WERI-Rb-1 (cell line): ENCODE measurements around the gene CCL18.
"Not testable (repeated sequence)": the region's sequence is repeated elsewhere in the genome, so short reads cannot be mapped to it uniquely, and the experiment has no call there.

Source experiments
- DNase-seq: peaks from one replicate; pipeline ENCODE4 v3.0.0-alpha.2; 2020
- H3K27ac ChIP-seq: fragments of 250-450 bp; sonication (Bioruptor Pico); 2 replicates; pipeline ENCODE4 v1.5.1; 2020; ENCODE audit warnings: mild to moderate bottlenecking, moderate library complexity
- H3K27me3 ChIP-seq: fragments of 250-450 bp; sonication (Bioruptor Pico); 2 replicates; pipeline ENCODE4 v1.5.1; 2021; ENCODE audit warnings: mild to moderate bottlenecking, low read depth, moderate library complexity; ENCODE audit not compliant: insufficient read depth, severe bottlenecking
- H3K36me3 ChIP-seq: fragments of 250-450 bp; sonication (Bioruptor Pico); 2 replicates; pipeline ENCODE4 v1.5.1; 2020; ENCODE audit warnings: mild to moderate bottlenecking, moderate library complexity
- H3K4me3 ChIP-seq: 2 replicates; pipeline ENCODE4 v1.5.1; 2011; ENCODE audit warnings: low read depth, mild to moderate bottlenecking, control low read depth, low read length
- H3K9me3 ChIP-seq: fragments of 250-450 bp; sonication (Bioruptor Pico); 2 replicates; pipeline ENCODE4 v1.5.1; 2021; ENCODE audit warnings: mild to moderate bottlenecking, moderate library complexity; ENCODE audit not compliant: severe bottlenecking
- TF ChIP-seq, protein P1 (sequence below): IDR thresholded peaks from 2 replicates; pipeline ENCODE4 v1.5.1; 2011; ENCODE audit warnings: low read depth, mild to moderate bottlenecking, control low read depth, inconsistent platforms, low read length

Gene CCL18

DNA sequence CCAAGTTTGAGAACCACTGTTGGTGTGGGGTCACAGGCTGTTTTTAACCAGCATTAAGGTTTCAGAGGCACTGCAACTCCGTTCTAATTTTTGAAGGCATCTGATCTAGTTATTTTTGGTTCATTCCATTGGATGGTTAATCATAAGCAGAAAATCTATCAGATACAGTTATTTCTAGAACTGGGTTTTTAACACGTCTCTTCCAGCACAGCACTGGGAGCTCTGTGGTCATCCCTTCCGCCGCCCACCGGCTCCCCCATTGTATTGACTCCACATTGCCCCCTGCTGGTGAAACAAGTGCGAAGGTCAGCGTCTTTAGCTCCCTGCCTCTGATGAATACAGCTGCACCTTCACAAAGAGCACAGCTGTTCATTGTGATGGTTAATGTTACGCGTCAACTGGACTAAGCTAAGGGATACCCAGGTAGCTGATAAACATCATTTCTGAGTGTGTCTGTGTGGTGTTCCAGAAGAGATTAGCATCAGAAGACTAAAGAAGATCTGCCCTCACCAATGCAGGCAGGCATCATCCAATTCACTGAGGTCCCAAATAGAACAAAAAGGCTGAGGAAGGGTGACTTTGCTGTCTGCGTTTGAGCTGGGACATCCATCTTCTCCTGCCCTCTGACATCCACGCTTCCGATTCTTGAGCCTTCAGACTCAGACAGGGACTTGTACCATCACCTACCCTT, 8.5 kb downstream of the CCL18 start:
- Histone ChIP-seq H3K4me3 (no peak overlapping the region), H3K36me3 (no peaks in the 10 kb centered on the region), H3K27me3 (no peaks in the 10 kb centered on the region), H3K27ac (no peak overlapping the region), H3K9me3 (no peaks in the 10 kb centered on the region)
- TF ChIP-seq, protein P1, sequence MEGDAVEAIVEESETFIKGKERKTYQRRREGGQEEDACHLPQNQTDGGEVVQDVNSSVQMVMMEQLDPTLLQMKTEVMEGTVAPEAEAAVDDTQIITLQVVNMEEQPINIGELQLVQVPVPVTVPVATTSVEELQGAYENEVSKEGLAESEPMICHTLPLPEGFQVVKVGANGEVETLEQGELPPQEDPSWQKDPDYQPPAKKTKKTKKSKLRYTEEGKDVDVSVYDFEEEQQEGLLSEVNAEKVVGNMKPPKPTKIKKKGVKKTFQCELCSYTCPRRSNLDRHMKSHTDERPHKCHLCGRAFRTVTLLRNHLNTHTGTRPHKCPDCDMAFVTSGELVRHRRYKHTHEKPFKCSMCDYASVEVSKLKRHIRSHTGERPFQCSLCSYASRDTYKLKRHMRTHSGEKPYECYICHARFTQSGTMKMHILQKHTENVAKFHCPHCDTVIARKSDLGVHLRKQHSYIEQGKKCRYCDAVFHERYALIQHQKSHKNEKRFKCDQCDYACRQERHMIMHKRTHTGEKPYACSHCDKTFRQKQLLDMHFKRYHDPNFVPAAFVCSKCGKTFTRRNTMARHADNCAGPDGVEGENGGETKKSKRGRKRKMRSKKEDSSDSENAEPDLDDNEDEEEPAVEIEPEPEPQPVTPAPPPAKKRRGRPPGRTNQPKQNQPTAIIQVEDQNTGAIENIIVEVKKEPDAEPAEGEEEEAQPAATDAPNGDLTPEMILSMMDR, result peak; percentile 77
- DNase-seq, result peak; percentile 67

DNA sequence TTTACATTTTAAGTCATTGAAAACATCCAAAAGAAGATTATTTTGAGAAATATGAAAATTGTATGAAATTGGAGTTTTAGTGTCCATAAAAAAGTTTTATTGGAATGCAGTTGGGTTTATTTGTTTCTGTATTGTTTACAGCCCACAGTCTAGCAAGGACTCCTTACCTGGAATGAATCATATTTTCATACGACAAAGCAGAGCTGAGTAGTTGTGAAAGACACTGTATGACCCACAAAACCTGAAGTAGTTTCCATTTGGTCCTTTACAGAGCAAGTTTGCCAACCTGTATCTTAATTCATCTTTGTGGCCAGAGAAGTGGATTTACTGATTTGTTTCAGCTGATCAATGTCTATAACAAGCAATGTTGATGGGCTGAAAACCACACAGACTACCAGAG, 10.3 kb downstream of the CCL18 start:
- H3K27me3 ChIP-seq, result no peaks in the 10 kb centered on the region
- no peaks in the 10 kb centered on the region for H3K36me3 ChIP-seq
- TF ChIP-seq, protein P1, result no peak
- no peaks in the 10 kb centered on the region for H3K9me3 ChIP-seq
- no peak for DNase-seq
- H3K27ac ChIP-seq, result no peak overlapping the region
- H3K4me3 ChIP-seq, result no peak overlapping the region

DNA sequence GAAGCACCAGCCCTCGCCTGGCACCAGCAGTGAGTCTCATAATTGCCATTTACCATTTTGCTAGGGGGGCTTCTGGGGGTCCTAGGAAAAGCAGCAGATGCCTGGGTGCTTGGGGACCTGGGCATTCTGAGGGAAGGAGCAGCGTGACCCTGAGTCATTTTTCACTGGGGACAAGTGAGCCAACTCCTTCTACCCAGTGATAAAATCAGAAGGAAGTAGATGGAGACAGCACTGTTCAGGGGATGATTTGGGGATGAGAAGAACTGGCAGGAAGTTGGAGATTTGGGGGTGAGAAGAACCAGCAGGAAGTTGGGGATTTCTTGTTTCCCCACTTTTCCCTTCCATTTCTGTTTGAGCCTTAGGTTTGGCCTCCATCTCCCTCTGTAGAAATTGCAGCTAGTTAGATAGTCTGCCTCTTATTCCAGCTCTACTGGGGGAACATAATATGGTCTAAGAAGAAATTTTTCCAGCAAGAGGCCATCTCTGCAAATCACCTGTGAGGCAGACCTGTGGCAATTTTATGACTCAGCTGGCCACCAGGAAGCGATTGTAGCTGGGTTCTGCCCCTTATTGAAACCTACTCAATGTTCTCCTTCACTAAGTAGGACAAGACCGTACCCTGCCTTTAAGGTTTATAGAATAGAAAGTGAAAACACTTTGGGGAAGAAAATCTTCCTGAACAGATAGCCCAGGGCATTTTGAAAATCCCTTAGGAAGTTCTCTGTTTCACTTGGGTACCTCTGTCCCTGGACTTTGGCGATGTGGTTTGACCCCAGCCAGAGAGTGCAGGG, 17.8 kb downstream of the CCL18 start:
- H3K36me3 ChIP-seq, H3K27me3 ChIP-seq, H3K9me3 ChIP-seq, DNase-seq, H3K27ac ChIP-seq, H3K4me3 ChIP-seq: not testable (repeated sequence)

DNA sequence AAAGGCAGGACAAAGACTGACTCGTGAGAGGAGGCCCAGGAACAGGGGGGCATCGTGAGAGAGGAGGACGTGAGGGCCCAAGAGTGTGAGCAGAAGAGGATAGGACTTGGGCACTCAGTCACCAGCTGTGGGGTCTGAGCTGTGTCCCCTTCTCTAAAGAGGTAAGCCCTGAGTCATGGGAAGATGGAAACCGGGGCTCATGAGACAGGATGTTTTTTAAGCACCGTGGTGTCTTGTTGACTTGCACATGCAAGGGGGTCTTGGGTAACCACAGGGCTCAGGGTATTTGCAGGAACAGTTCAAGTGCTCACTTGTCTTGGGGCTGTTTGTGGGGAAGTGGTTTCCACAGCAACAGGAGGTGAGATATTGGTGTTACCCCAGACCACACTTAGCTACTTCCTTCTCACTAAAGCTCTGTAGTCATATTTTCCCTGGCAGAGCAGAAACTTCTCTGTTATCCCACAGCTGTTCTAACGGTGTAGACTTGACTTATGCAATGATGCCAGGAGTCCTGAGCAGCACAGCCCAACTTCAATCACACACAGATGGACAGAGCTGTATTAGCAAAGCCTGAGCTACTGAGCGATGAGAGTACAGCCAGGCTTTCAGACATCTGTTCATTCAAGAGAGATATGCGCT, 18.5 kb downstream of the CCL18 start:
- not testable (repeated sequence) for H3K27ac ChIP-seq, DNase-seq, H3K4me3 ChIP-seq

DNA sequence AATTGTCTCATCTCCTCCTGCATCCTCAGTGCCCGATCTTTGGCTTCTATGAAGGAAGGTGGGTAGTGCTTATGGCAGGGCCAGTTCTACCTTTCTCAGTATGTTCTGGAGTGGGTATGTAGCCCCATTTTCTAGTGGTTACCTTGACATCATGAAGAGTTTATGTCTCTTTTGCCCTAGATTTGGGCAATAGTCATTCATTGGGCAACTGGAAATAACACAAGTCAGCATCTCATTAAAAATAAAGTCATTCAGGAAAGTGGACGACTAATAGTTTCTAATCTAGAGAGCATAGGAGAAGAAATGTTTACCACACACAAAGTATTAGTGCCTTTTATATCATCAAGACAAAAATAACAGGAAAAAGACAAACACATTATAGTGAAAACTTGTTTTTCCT, 19.6 kb downstream of the CCL18 start:
- H3K27ac ChIP-seq, DNase-seq: not testable (repeated sequence)

More for the DNA sequence above, 18.5 kb downstream of the CCL18 start:
- H3K27me3 ChIP-seq, H3K36me3 ChIP-seq, H3K9me3 ChIP-seq: not testable (repeated sequence)

DNA sequence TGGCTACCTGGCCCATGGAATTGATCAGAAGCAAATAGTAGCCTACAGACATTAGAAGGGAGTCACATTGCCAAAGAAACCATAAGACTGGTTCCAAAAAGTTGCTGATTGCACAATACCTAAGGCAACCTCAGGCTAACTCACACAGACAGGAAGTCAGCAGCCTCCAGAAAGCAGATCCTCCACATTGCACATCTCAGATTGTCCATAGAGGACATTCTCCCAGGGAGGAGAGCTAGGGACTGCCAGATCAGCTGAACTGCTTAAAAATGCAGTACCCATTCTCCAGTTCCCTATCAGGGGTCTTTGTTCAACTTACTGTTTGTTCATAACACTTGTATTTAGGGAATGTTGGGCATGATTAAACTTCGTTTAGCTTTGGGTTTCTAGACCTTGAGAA, 21.7 kb downstream of the CCL18 start:
- TF ChIP-seq, protein P1, result no peak
- H3K36me3 ChIP-seq, result no peaks in the 10 kb centered on the region
- no peak overlapping the region for H3K4me3 ChIP-seq
- H3K27ac ChIP-seq, result no peak overlapping the region
- DNase-seq, result no peak
- H3K27me3 ChIP-seq, result no peaks in the 10 kb centered on the region
- no peaks in the 10 kb centered on the region for H3K9me3 ChIP-seq

More for the DNA sequence above, 19.6 kb downstream of the CCL18 start:
- H3K27me3 ChIP-seq, H3K36me3 ChIP-seq, H3K4me3 ChIP-seq, H3K9me3 ChIP-seq: not testable (repeated sequence)

DNA sequence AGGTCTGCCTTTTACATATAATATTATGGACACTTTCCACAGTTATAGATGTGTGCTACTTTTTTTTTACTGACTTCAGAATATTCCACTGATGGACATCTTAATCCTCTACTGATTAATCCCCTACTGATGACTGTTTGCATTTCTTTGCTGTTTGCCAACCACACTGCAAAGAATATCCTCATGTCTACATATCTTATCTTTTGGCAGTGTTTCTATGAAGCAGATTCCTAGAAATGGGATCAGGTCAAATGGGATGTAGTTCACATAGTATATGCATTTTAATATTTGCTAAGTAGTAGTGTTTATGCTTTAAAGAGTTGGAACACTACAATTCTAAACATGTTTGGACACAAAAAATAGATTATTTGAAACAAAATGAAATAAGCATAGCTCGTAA, 22.7 kb downstream of the CCL18 start:
- Histone ChIP-seq H3K4me3 (no peak overlapping the region), H3K36me3 (no peaks in the 10 kb centered on the region), H3K27me3 (no peaks in the 10 kb centered on the region), H3K9me3 (no peaks in the 10 kb centered on the region), H3K27ac (no peak overlapping the region)
- no peak for DNase-seq
- TF ChIP-seq, protein P1, result no peak

DNA sequence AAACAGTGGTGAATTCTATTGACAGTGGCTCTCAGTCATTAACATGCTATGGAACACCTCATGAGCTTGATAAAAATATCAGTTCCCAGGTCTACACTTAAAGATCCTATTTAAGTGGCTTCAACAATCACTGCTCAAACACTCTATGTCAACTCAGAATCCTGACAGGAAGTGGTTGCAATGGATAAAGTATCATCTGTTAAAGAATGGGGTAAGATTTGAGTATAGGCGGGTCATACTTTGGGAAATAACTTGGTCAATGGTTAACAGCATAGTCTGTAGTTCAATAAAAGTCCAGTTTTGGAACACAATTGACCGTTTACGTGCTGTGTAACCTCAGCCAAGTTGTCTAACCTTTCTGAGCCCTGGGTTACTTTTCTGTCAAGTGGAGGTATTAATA, 23.4 kb downstream of the CCL18 start:
- H3K9me3 ChIP-seq, DNase-seq, H3K4me3 ChIP-seq, H3K27me3 ChIP-seq, H3K27ac ChIP-seq, H3K36me3 ChIP-seq: not testable (repeated sequence)

DNA sequence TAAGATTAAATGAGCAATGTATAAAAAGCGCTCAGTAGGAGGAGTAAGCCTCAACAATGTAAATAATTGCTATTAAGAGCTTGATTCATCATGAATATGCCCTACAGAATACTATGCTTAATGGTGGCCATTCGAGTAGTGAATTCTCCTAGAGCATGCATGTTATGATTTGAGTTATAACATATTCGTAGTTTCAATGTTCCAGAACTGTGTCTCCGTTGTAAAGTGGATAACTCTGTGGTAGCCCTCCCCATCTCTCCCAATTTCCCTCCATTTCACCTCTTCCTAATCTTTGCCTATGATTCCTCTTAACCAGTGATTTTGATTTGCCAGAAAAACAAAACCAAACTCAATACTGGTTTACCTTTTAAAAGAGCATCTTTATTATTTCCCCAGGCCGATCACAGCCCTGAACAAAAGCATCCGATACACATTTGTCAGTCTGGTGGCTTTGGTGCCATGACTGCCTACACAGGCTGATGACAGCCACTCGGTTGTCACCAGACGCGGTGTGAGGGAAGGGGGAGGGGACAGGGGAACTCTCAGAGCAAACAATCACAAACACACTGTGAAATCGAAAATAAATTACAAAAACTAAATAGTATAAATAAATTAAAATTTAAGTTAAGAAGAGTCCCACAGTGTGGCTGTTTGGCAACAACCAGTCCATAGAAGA, 24.0 kb downstream of the CCL18 start:
- not testable (repeated sequence) for H3K27ac ChIP-seq, H3K27me3 ChIP-seq, DNase-seq, H3K36me3 ChIP-seq, H3K4me3 ChIP-seq, H3K9me3 ChIP-seq
